Activated CD4-positive, alpha-beta memory T cell treated with anti-CD3 and anti-CD28 coated beads for 36 hours (primary cell): ENCODE data around the gene D2HGDH. TPM values are rescaled to one million over a fixed set of nuclear protein-coding genes. Genes with fewer than 3 reads are reported as not detected.

Experiments
- CTCF ChIA-PET: fragments of 350-600 bp; sonication (Branson Sonifier 250); formaldehyde crosslinking; loops from one replicate; lab custom pipeline; 2021; ENCODE audit warnings: antibody characterized with exemption, inconsistent platforms; lab: Charles Lee
- POLR2A ChIA-PET: fragments of 350-600 bp; sonication (Branson Sonifier 250); formaldehyde crosslinking; loops from one replicate; lab custom pipeline; 2021; ENCODE audit warnings: antibody characterized with exemption; lab: Charles Lee
- DNase-seq: peaks from one replicate; pipeline ENCODE4 v3.0.0-alpha.2; 2020
- H3K27ac Mint-ChIP-seq: one replicate; pipeline ENCODE4 v1.8.0; 2021; ENCODE audit warnings: mixed read lengths
- H3K27me3 Mint-ChIP-seq: one replicate; pipeline ENCODE4 v1.8.0; 2021; ENCODE audit warnings: mixed read lengths
- H3K36me3 Mint-ChIP-seq: one replicate; pipeline ENCODE4 v1.8.0; 2021; ENCODE audit warnings: mixed read lengths
- H3K4me1 Mint-ChIP-seq: one replicate; pipeline ENCODE4 v1.8.0; 2021; ENCODE audit warnings: low read depth, mixed read lengths
- H3K4me3 Mint-ChIP-seq: one replicate; pipeline ENCODE4 v1.8.0; 2021; ENCODE audit warnings: mild to moderate bottlenecking, mixed read lengths
- H3K9me3 Mint-ChIP-seq: one replicate; pipeline ENCODE4 v1.8.0; 2021; ENCODE audit warnings: mixed read lengths
- intact Hi-C: fragments of 100-400 bp; cut with micrococcal nuclease; formaldehyde crosslinking; loops from one replicate; pipeline ENCODE4 v1.15.1; 2023
- total RNA-seq, 2 experiments: library from RNA; stranded (reverse); gene quantifications; one replicate each; pipeline ENCODE4 v1.2.3, GENCODE V29; 2021

Gene D2HGDH
- total RNA-seq, 2 experiments from 2014 or later, result 27.5 to 28.2 TPM

DNA sequence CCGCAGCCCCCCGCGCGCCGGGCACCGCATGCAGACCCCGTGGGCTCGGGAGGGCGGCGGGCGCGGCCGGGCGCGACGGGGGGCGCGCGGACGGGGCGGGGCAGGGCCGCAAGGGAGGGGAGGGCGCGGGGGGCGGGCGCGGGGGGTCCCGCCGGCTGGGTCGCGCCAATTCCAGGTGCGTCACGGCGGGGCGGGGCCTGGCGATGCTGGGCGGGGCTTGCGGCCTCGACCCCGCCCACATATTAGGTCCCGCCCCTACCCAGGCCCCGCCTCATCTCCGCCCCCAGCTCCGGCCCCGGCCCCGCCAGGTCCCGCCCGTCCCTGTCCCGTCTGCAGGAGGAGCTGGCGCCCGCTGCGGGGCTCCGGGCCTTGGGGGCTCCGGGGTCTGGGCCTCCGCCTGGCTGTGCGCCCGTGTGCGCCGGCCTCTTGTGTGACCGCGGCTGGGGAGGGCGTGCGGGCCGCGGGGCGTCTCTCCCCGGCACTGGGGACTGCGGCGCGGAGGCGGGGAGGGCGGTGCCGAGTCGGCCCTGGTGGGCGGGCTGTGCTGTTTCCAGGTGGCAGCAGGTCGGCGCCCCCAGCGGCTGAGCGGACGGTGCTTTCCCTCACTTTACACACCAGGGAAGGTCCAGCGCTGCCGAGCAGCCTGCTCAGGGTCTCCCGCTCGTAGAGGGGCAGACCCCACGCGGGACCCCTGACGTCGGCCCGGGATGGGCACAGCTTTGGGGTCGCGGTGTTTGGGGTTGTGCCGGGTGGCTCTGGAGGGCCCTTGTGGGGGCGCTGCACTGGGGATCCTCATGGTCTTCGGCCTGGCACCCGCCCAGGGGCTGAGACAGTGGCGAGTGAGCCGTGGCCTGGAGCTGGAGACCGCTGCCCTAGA lies 32.0 kb upstream of the D2HGDH start:
- intact Hi-C loops, result loop anchor here (1.0 to 5.0 kb wide), 4 partner anchors 28 to 385 kb away; partner anchors contain the start of genes D2HGDH, HDLBP and SEPTIN2
- H3K4me1 Mint-ChIP-seq, result peaks cover 25% of the 10 kb centered on the region
- CTCF ChIA-PET, result interaction anchor here (0.6 to 4.7 kb wide), 13 partner anchors 10 to 176 kb away, joined by 3 to 50 read pairs (median 4); partner anchors contain the start of genes D2HGDH and DTYMK
- peak overlapping the region; percentile 63 for H3K27ac Mint-ChIP-seq
- H3K4me3 Mint-ChIP-seq, result peak overlapping the region; percentile 84
- no peaks in the 10 kb centered on the region for H3K27me3 Mint-ChIP-seq
- POLR2A ChIA-PET, result interaction anchor here (0.6 to 4.2 kb wide), 12 partner anchors 10 to 181 kb away, joined by 3 to 53 read pairs (median 6); partner anchors contain the start of genes ATG4B, D2HGDH, DTYMK and PDCD1
- peaks cover 19% of the 10 kb centered on the region for H3K36me3 Mint-ChIP-seq
- H3K9me3 Mint-ChIP-seq, result peaks cover 3% of the 10 kb centered on the region
- peak; percentile 90 for DNase-seq

DNA sequence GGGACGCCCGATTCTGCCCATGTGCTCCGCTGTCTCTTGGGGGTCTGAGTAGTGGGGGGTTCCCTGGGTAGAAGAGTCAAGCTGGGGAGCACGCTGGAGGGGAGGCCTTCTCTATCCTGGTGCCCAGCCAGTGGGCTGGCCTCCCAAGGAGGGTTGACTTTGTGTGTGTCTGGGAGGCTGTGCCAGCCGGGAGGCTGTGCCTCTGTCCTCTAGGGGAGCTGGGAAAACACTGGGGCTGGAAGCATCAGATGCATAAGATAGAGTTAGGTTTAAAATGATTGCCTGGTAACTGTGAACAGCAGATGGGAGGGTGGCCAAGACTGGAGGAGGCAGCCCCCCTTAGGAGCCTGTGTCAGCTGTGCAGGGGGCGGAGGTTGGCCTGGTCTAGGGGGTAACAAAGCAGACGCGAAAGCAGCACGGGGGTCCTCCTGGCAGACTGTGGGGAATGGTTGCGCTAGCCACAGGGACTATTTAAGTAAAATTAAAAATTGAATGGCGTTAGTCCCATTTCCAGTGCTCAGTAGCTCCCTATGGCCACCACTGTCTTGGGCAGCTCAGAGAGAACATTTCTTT lies 31.3 kb upstream of the D2HGDH start:
- H3K9me3 Mint-ChIP-seq, result peaks cover 3% of the 10 kb centered on the region
- peak overlapping the region; percentile 63 for H3K27ac Mint-ChIP-seq
- peaks cover 22% of the 10 kb centered on the region for H3K36me3 Mint-ChIP-seq
- peak overlapping the region; percentile 84 for H3K4me3 Mint-ChIP-seq
- no peaks in the 10 kb centered on the region for H3K27me3 Mint-ChIP-seq
- CTCF ChIA-PET, result interaction anchor here (0.7 to 4.5 kb wide), 4 partner anchors 15 to 175 kb away, joined by 3 to 50 read pairs (median 22); partner anchors contain the start of gene D2HGDH
- intact Hi-C loops, result loop anchor here (5.0 kb wide), 1 partner anchor 386 kb away; the partner anchor contains the start of genes HDLBP and SEPTIN2
- H3K4me1 Mint-ChIP-seq, result peaks cover 25% of the 10 kb centered on the region
- DNase-seq, result peak; percentile 12
- POLR2A ChIA-PET, result interaction anchor here (0.5 to 4.2 kb wide), 5 partner anchors 15 to 175 kb away, joined by 3 to 53 read pairs (median 11); partner anchors contain the start of genes D2HGDH, DTYMK and PDCD1

DNA sequence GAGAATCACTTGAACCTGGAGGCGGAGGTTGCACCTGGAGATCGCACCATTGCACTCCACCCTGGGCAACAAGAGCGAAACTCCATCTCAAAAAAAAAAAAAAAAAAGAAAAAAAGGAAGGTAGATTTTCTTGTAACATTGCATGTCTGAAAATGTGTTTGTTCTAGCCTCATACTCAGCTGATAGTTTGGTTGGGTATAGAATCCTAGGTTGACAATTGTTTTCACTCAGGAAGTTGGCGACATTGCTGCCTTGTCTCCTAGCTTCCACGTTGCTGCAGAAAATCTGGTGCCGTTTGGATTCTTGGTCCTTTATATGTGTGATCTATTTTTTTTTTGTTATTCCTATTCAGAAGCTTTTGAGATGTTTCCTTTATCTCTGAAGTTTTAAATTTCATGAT lies 27.9 kb upstream of the D2HGDH start:
- POLR2A ChIA-PET, result interaction anchor here (0.6 kb wide), 1 partner anchor 28 kb away, joined by 3 read pairs; no protein-coding TSS in a partner anchor
- Mint-ChIP-seq H3K36me3 (peaks cover 38% of the 10 kb centered on the region), H3K4me1 (peaks cover 13% of the 10 kb centered on the region)

DNA sequence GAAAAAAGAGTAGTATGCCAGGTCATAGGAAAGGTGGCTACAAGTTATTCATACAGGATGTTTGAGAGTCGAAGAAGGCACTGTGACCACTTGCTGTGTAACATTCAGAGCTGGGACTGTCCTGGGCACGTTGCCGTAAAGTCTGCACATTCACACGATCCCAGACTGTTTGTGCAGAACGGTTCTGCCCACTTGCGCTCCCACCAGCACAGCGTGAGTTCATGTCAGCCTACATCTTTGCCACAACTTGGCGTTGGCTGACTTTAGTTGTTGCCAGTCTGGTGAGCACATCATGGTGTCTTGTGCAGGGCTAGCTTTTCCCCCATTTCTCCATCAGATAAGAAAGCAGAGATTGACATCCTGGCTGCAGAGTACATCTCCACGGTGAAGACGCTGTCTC lies 25.6 kb upstream of the D2HGDH start:
- intact Hi-C loops, result no loop called here
- peaks cover 3% of the 10 kb centered on the region for H3K9me3 Mint-ChIP-seq
- no peak overlapping the region for H3K27ac Mint-ChIP-seq
- CTCF ChIA-PET, result no interaction called here
- DNase-seq, result no peak
- no peak overlapping the region for H3K4me3 Mint-ChIP-seq
- POLR2A ChIA-PET, result no interaction called here
- H3K4me1 Mint-ChIP-seq, result peaks cover 3% of the 10 kb centered on the region
- H3K27me3 Mint-ChIP-seq, result no peaks in the 10 kb centered on the region
- peaks cover 52% of the 10 kb centered on the region for H3K36me3 Mint-ChIP-seq

More for the DNA sequence above, 27.9 kb upstream of the D2HGDH start:
- H3K4me3 Mint-ChIP-seq, result no peak overlapping the region
- no peaks in the 10 kb centered on the region for H3K27me3 Mint-ChIP-seq
- no peak for DNase-seq
- H3K27ac Mint-ChIP-seq, result no peak overlapping the region
- CTCF ChIA-PET, result no interaction called here
- intact Hi-C loops, result no loop called here
- peaks cover 3% of the 10 kb centered on the region for H3K9me3 Mint-ChIP-seq

DNA sequence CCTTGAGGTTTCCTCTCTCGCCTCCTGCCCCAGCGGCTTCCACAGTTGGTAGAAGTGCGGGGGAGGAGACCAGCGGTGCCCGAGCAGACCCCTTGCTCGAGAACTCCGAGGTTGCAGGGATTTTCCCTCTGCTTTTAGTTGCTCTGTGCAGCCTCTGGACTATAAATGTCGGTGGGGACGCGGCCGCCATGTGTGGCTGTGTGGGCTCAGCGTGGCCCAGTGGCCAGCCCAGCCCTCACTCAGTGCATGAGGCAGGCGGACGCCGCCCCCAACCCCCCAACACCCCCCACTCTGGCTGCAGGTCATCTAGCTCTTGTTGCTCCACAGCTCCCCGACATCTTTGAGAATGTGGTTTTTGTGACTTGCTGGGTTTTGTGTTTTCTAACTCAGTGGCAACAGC lies 15.3 kb upstream of the D2HGDH start:
- no peaks in the 10 kb centered on the region for H3K27me3 Mint-ChIP-seq
- H3K36me3 Mint-ChIP-seq, result peaks cover 41% of the 10 kb centered on the region
- H3K27ac Mint-ChIP-seq, result no peak overlapping the region
- H3K4me1 Mint-ChIP-seq, result no peaks in the 10 kb centered on the region
- no peak for DNase-seq
- POLR2A ChIA-PET, result interaction anchor here (1.7 kb wide), 1 partner anchor 17 kb away, joined by 6 read pairs; the partner anchor contains the start of gene ING5
- intact Hi-C loops, result no loop called here
- no peak overlapping the region for H3K4me3 Mint-ChIP-seq
- H3K9me3 Mint-ChIP-seq, result peaks cover 2% of the 10 kb centered on the region
- CTCF ChIA-PET, result interaction anchor here (0.9 kb wide), 1 partner anchor 159 kb away, joined by 3 read pairs; no protein-coding TSS in a partner anchor

DNA sequence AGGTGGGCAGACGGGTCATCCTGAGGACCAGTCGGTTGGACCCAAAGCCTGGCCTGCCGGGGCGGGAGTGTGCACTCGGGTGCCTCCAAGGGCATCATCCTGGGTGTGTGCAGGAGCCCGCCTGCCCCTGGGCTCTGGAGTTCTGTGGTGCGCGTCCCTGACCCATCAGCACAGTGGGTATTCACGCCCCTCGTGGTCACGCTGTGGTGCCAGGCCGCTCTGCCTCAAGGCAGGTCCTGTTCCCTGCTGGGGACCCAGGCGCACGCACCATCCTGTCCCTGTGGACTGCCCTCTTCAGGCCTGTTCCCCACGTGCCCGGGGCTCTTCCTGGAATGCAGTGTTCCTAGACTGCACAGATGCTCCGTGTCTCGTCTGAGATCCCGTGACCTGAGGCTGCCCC lies 14.3 kb upstream of the D2HGDH start:
- Mint-ChIP-seq H3K27ac (no peak overlapping the region), H3K4me3 (no peak overlapping the region), H3K4me1 (no peaks in the 10 kb centered on the region), H3K27me3 (no peaks in the 10 kb centered on the region), H3K36me3 (peaks cover 46% of the 10 kb centered on the region), H3K9me3 (peaks cover 2% of the 10 kb centered on the region)
- POLR2A ChIA-PET, result no interaction called here
- no peak for DNase-seq
- intact Hi-C loops, result no loop called here
- CTCF ChIA-PET, result no interaction called here

DNA sequence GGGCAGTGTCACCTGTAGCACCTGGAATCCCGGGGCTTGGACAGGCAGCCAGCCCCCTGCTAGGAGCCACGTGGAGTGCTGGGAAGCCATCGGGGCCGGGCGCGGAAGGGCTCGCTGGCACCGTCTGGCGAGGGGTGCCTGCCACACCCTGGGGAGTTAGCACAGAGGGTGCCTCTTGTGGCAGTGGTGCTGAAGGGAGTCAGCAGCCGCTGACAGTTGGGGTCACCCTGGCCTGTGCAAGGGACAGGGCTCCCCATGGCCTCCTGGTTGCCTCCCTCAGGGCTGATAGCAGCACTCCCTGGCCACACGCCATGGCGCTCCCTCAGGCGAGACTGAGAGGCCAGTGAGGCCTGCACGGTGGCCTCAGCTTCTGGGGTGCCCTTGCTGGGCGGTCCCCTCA lies 13.9 kb upstream of the D2HGDH start:
- no peak overlapping the region for H3K4me3 Mint-ChIP-seq
- POLR2A ChIA-PET, result no interaction called here
- no peak overlapping the region for H3K27ac Mint-ChIP-seq
- no peaks in the 10 kb centered on the region for H3K27me3 Mint-ChIP-seq
- H3K36me3 Mint-ChIP-seq, result peaks cover 46% of the 10 kb centered on the region
- DNase-seq, result no peak
- intact Hi-C loops, result no loop called here
- peaks cover 2% of the 10 kb centered on the region for H3K9me3 Mint-ChIP-seq
- no peaks in the 10 kb centered on the region for H3K4me1 Mint-ChIP-seq
- CTCF ChIA-PET, result no interaction called here

DNA sequence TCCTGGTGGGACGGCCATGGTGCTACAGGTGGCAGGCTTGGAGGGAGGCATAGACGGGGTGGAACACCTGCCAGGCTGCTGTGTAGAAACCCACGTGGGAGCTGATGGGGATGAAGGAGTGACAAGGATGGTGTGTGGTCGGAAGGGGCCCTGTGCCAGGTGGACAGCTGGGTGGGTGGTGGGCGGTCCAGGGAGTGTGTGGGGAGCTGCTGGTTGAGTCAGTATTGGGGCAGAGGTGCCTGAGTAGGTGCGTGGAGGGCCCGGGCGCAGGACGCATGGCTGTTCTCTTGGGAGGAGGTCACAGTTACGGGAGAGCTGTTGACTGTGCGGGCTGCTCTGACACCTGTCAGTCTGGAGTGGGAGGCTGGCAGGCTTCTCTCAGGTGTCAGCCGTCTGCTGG lies 12.6 kb upstream of the D2HGDH start:
- Mint-ChIP-seq H3K36me3 (peaks cover 42% of the 10 kb centered on the region), H3K4me1 (no peaks in the 10 kb centered on the region)

DNA sequence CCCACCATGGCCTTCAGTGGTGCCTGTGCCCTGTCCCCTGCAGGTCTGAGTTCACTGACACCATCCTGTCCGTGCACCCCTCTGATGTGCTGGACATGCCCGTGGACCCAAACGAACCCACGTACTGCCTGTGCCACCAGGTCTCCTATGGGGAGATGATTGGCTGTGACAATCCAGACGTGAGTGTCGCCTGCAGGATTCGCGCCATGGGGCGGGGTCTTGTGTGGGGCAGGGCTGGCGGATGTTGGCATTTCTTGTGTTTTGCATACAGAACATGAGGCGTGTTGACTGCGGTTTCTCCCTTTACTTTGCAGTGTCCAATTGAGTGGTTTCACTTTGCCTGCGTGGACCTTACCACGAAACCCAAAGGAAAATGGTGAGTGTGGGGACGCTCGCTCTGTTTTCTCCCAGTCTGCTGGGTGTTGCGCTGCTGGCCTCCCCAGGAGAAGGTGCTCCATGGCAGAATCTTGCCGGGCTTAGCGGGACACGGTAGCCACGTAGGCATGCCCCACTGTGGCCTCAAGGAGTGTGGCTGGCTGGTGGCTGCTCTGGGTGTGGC lies 11.5 kb upstream of the D2HGDH start:
- no peak overlapping the region for H3K4me3 Mint-ChIP-seq
- H3K27me3 Mint-ChIP-seq, result no peaks in the 10 kb centered on the region
- ChIA-PET CTCF (interaction anchor here (1.6 kb wide), 1 partner anchor 155 kb away, joined by 6 read pairs; no protein-coding TSS in a partner anchor), POLR2A (no interaction called here)
- no peak overlapping the region for H3K27ac Mint-ChIP-seq
- no peak for DNase-seq
- intact Hi-C loops, result no loop called here
- H3K36me3 Mint-ChIP-seq, result peaks cover 38% of the 10 kb centered on the region
- no peaks in the 10 kb centered on the region for H3K4me1 Mint-ChIP-seq
- peaks cover 2% of the 10 kb centered on the region for H3K9me3 Mint-ChIP-seq

More for the DNA sequence above, 12.6 kb upstream of the D2HGDH start:
- no peak overlapping the region for H3K4me3 Mint-ChIP-seq
- no peak for DNase-seq
- POLR2A ChIA-PET, result interaction anchor here (0.6 kb wide), 1 partner anchor 7 kb away, joined by 3 read pairs; no protein-coding TSS in a partner anchor
- peaks cover 2% of the 10 kb centered on the region for H3K9me3 Mint-ChIP-seq
- H3K27ac Mint-ChIP-seq, result no peak overlapping the region
- CTCF ChIA-PET, result interaction anchor here (1.3 kb wide), 1 partner anchor 157 kb away, joined by 4 read pairs; no protein-coding TSS in a partner anchor
- no peaks in the 10 kb centered on the region for H3K27me3 Mint-ChIP-seq
- intact Hi-C loops, result no loop called here

DNA sequence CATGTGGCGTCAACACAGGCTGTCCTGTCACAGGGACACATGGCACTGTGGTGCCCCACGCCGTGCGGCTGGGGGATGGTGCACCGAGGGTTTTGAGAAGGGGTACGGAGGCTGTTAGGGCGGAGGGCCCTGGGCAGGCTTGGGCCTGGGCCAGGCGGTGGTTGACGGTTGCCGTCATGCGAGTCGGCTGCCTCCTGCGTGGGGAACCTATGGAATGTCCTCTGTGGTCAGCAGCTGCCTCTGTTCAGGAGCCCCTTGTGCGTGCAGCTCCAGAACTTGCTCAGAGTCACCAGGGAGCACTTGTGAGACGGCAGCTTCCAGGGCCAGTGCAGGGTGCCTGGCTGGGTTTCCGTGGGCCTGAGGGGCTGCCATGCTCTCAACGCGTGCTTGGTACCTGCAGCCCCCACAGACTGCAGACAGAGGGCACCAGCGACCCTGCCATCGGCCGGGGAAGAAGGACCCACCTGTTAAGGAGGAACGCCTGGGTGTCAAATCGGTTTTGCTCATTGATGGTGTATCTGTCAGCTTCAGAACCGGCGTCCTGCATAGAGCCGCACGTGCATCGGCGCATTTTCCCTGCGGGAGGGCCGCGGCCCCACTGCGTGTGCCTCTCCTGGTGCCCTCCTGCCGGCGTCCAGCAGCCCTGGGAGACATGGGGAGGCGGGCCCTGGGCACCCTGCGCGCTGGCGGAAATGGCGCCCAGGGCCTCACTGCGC lies 10.0 kb upstream of the D2HGDH start:
- CTCF ChIA-PET, result interaction anchor here (0.5 to 1.6 kb wide), 3 partner anchors 22 to 154 kb away, joined by 3 to 6 read pairs (median 4); partner anchors contain the start of gene ING5
- intact Hi-C loops, result no loop called here
- Mint-ChIP-seq H3K9me3 (peaks cover 2% of the 10 kb centered on the region), H3K4me3 (no peak overlapping the region), H3K27ac (no peak overlapping the region), H3K4me1 (peaks cover 2% of the 10 kb centered on the region), H3K36me3 (peaks cover 36% of the 10 kb centered on the region), H3K27me3 (no peaks in the 10 kb centered on the region)
- DNase-seq, result peak; percentile 38
- POLR2A ChIA-PET, result no interaction called here
